Fibroblast of villous mesenchyme (primary cell): ENCODE measurements around the gene ZNF728. TPM values are rescaled to one million over a fixed set of nuclear protein-coding genes. Genes with fewer than 3 reads are reported as not detected.
A peak's percentile ranks its signal among the peaks of the same experiment; 100 is the strongest.
"Not testable (repeated sequence)": the region's sequence is repeated elsewhere in the genome, so short reads cannot be mapped to it uniquely, and the experiment has no call there.

Source experiments
- DNase-seq: peaks from one replicate; pipeline ENCODE4 v3.0.0-alpha.2; 2010; ENCODE audit warnings: low read depth
- H3K4me3 ChIP-seq: 2 replicates; pipeline ENCODE4 v1.5.1; 2011; ENCODE audit warnings: low read depth, mild to moderate bottlenecking, low read length
- CTCF ChIP-seq: IDR thresholded peaks from 2 replicates; pipeline ENCODE4 v1.5.1; 2012; ENCODE audit warnings: low read depth, mild to moderate bottlenecking, low read length; ENCODE audit not compliant: insufficient read depth
- small RNA-seq: library from RNA; depleted of rRNA; stranded (forward); fragments of <200 nt; gene quantifications from one replicate; pipeline ENCODE3, GENCODE V24; 2012
- total RNA-seq: library from RNA; depleted of rRNA; stranded (reverse); fragments of >200 nt; gene quantifications from 2 replicates; pipeline ENCODE4 v1.2.3, GENCODE V29; 2012

ZNF728 gene
- total RNA-seq, 1 donor = not detected

DNA sequence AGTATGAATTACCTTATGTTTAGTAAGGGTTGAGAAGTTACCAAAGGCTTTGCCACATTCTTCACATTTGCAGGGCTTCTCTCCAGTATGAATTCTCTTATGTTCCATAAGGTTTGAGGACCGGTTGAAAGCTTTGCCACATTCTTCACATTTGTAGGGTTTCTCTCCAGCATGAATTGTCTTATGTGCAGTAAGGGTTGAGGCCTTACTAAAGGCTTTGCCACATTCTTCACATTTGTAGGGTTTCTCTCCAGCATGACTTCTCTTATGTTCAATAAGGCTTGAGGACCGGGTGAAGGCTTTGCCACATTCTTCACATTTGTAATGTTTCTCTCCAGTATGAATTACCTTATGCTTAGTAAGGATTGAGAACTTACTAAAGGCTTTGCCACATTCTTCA, 26.7 kb downstream of the ZNF728 start:
- H3K4me3 ChIP-seq = no peak overlapping the region
- no peak for TF ChIP-seq CTCF
- DNase-seq = no peak

DNA sequence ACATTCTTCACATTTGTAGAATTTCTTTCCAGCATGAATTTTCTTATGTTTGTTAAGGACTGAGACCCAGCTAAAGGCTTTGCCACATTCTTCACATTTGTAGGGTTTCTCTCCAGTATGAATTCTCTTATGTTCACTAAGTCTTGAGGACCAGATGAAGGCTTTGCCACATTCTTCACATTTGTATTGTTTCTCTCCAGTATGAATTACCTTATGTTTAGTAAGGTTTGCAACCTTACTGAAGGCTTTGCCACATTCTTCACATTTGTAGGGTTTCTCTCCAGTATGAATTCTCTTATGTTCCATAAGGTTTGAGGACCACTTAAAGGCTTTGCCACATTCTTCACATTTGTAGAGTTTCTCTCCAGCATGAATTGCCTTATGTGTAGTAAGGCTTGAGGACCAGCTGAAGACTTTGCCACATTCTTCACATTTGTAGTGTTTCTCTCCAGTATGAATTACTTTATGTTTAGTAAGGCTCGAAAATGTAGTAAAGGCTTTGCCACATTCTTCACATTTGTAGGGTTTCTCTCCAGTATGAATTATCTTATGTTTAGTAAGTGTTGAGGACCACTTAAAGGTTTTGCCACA, 27.3 kb downstream of the ZNF728 start:
- not testable (repeated sequence) for DNase-seq, H3K4me3 ChIP-seq

DNA sequence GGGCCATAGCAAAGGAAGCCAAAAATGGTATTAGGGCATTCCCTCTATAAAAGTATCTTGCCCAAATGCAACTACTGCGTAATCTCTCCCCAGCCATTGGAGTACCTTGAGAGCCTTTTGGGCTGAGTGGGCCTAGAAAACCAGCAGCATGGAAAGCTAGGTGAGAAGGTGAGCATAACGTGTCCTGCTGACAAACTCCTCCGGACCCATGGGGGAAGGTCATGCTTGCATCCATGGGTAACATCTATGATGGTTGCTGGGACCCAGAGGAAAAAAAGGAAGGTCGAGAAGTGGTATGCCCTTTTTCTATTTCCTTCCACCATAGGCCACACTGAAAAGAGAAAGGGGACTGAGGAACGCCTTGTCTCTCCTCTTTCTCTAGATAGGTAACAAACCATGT, 57.4 kb downstream of the ZNF728 start:
- no peak overlapping the region for H3K4me3 ChIP-seq
- TF ChIP-seq CTCF = no peak
- DNase-seq = peak; percentile 32

DNA sequence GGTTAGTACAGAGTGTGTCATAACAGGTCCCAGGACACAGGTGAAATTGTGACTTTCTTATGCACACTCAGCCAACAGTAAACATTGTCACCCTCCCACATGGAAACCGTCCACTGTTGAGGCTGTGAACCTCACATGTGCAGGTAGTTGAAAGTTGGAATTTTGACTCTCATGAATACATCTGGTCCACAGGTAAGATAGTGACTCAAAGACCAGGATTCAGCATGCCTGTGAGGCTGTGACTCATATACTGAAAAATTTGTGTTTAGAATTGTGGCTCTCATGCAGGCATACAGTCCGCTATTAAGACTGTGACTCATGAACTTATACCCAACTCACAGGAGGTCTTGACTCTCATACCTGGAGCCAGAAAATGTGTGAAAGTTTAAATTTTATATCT, 67.8 kb downstream of the ZNF728 start:
- H3K4me3 ChIP-seq = no peak overlapping the region
- no peak for TF ChIP-seq CTCF
- DNase-seq = no peak

GRCh38 chr19:22927576-22927975, 75.4 kb downstream of the ZNF728 start:
- not testable (repeated sequence) for DNase-seq, H3K4me3 ChIP-seq

DNA sequence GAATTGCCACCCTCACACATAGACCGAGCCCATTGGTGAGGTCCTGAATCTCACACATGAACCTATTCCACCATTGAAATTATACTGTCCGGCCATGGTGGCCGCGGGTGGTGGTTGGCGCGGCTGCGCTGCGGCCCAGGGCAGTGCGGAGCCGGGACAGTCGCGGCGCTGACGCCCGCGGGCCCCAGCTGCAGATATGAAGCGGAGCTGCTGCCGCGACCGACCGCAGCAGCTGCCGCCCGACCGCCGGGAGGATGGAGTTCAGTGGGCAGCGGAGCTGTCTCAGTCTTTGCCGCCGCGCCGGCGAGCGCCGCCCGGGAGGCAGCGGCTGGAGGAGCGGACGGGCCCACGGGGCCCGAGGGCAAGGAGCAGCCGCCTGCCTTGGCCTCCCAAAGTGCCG, 77.8 kb downstream of the ZNF728 start:
- H3K4me3 ChIP-seq, DNase-seq: not testable (repeated sequence)

Small RNA genes within 50 kb of the gene (small RNA-seq; reads per million reads assigned to genes)
- not detected for gene AC022145.2

Other genes starting within 250 kb of the ZNF728 start
- gene ZNF99, start 219.0 kb downstream of the ZNF728 start, total RNA-seq = not detected in 2 replicates
- not detected in 2 replicates for gene ZNF723, start 170.9 kb downstream of the ZNF728 start, total RNA-seq
- 0.64 and 1.3 TPM in 2 replicates for gene ZNF730, start 113.8 kb upstream of the ZNF728 start, total RNA-seq
- 5.6 and 6.8 TPM in 2 replicates for gene ZNF724, start 247.2 kb upstream of the ZNF728 start, total RNA-seq